Fibroblast of the conjunctiva (primary cell): Measurements from ENCODE around the gene ADAT3.

Experiments used
- DNase-seq: peaks from one replicate; pipeline ENCODE4 v3.0.0-alpha.2; 2010; ENCODE audit warnings: low read depth

The ADAT3 gene

GRCh38 chr19:1938071-1938470, 32.9 kb downstream of the ADAT3 start:
- DNase-seq: no peak

GRCh38 chr19:1941146-1942077, 36.2 kb downstream of the ADAT3 start, which contains the start of gene CSNK1G2:
Gene CSNK1G2 (plus strand): TSS chr19:1941172. CDS start chr19:1969773, 28,601 bp downstream.
- DNase-seq: no peak

GRCh38 chr19:1942078-1942933, 37.1 kb downstream of the ADAT3 start:
- no peak for DNase-seq

- DNase-seq: no peak
These were observed 37.8 kb downstream of the ADAT3 start for GRCh38 chr19:1942934-1943555.

- DNase-seq: no peak
These were observed 38.5 kb downstream of the ADAT3 start for GRCh38 chr19:1943661-1944087.

GRCh38 chr19:1944088-1944915, 39.1 kb downstream of the ADAT3 start:
- DNase-seq: no peak

GRCh38 chr19:1944916-1945561, 39.8 kb downstream of the ADAT3 start:
- no peak for DNase-seq

- DNase-seq: no peak
These were observed 40.7 kb downstream of the ADAT3 start for GRCh38 chr19:1945899-1946298.

GRCh38 chr19:1947651-1948209, 42.5 kb downstream of the ADAT3 start:
- no peak for DNase-seq

- no peak for DNase-seq
These were observed 44.3 kb downstream of the ADAT3 start for GRCh38 chr19:1949304-1950101.

- DNase-seq: no peak
These were observed 45.4 kb downstream of the ADAT3 start for GRCh38 chr19:1950640-1951039.

- no peak for DNase-seq
These were observed 47.4 kb downstream of the ADAT3 start for GRCh38 chr19:1952635-1953034.

GRCh38 chr19:1953037-1953436, 47.8 kb downstream of the ADAT3 start:
- DNase-seq: no peak

GRCh38 chr19:1953441-1954094, 48.4 kb downstream of the ADAT3 start:
- no peak for DNase-seq

GRCh38 chr19:1954532-1954933, 49.3 kb downstream of the ADAT3 start:
- DNase-seq: no peak

- DNase-seq: no peak
These were observed 50.2 kb downstream of the ADAT3 start for GRCh38 chr19:1955171-1956121.

GRCh38 chr19:1956122-1956494, 50.9 kb downstream of the ADAT3 start:
- DNase-seq: no peak

- DNase-seq: no peak
These were observed 51.8 kb downstream of the ADAT3 start for GRCh38 chr19:1956868-1957492.
